Spinal cord (tissue), 10 donors: ENCODE measurements around the gene VSTM2B. TPM values are rescaled to one million over a fixed set of nuclear protein-coding genes. Genes with fewer than 3 reads are reported as not detected.
A peak's percentile ranks its signal among the peaks of the same experiment; 100 is the strongest.

Source experiments
- DNase-seq, 6 donors: peaks; one replicate each; pipeline versions ENCODE4 v3.0.0 to v3.0.0-alpha.2; 2013 to 2015; ENCODE audit warnings: low spot score in 6 of 6, low read depth in 4 of 6
- H3K27ac ChIP-seq: one replicate; pipeline ENCODE4 v1.5.1; 2013; ENCODE audit warnings: low read depth, low read length, control low read depth
- H3K27me3 ChIP-seq: one replicate; pipeline ENCODE4 v1.6.1; 2013; ENCODE audit warnings: low read length; ENCODE audit not compliant: control insufficient read depth, insufficient read depth
- H3K36me3 ChIP-seq: one replicate; pipeline ENCODE4 v1.6.1; 2013; ENCODE audit warnings: low read length; ENCODE audit not compliant: control insufficient read depth, insufficient read depth
- H3K4me1 ChIP-seq: one replicate; pipeline ENCODE4 v1.6.1; 2013; ENCODE audit warnings: low read length; ENCODE audit not compliant: control insufficient read depth, insufficient read depth
- H3K4me3 ChIP-seq: one replicate; pipeline ENCODE4 v1.5.1; 2013; ENCODE audit warnings: low read depth, low read length, control low read depth
- H3K9me3 ChIP-seq: one replicate; pipeline ENCODE4 v1.6.1; 2013; ENCODE audit warnings: low read length; ENCODE audit not compliant: control insufficient read depth, insufficient read depth
- WGBS: methylation state at CpG from one replicate; pipeline ENCODE4 v1.1.5; 2013; ENCODE audit warnings: missing lambda C conversion rate; ENCODE audit not compliant: insufficient coverage; 5-methylcytosine and 5-hydroxymethylcytosine counted together
- polyA plus RNA-seq, 2 donors: library from polyadenylated mRNA; unstranded; fragments of 120-200 nt; gene quantifications; one replicate each; pipeline ENCODE4 v1.2.1, GENCODE V29; 2013; ENCODE audit not compliant: insufficient read length in 2 of 2
- total RNA-seq, 2 donors: library from RNA; depleted of rRNA in 1 of 2; stranded (reverse); fragments of 120-200 nt in 1 of 2; fragments of >200 nt in 1 of 2; gene quantifications; one replicate each; pipeline versions ENCODE4 v1.2.3 to v1.2.4, GENCODE V29; 2013 to 2014
- donor health status: healthy.

Gene VSTM2B
- total and polyA plus RNA-seq, 4 donors, result 7.2 to 43.2 (median 23.1) TPM

GRCh38 chr19:29492769-29493168 is 33.0 kb upstream of the VSTM2B start:
- peaks cover 8% of the 10 kb centered on the region for H3K4me1 ChIP-seq
- H3K9me3 ChIP-seq, result no peaks in the 10 kb centered on the region
- 23% methylated on average over 6 of the region's 7 CpGs for WGBS
- peak in 2 of 6 donors; percentile 38 to 45 for DNase-seq
- H3K27me3 ChIP-seq, result no peaks in the 10 kb centered on the region
- H3K27ac ChIP-seq, result no peak overlapping the region
- H3K36me3 ChIP-seq, result no peaks in the 10 kb centered on the region
- H3K4me3 ChIP-seq, result no peak overlapping the region

GRCh38 chr19:29495091-29495490 is 30.7 kb upstream of the VSTM2B start:
- no CpG with 5 or more reads among the region's 4 CpGs for whole genome bisulfite sequencing
- Histone ChIP-seq H3K27me3 (no peaks in the 10 kb centered on the region), H3K4me1 (peaks cover 8% of the 10 kb centered on the region), H3K36me3 (no peaks in the 10 kb centered on the region), H3K9me3 (no peaks in the 10 kb centered on the region), H3K27ac (no peak overlapping the region), H3K4me3 (no peak overlapping the region)
- no peak for DNase-seq

GRCh38 chr19:29495901-29496441 is 29.8 kb upstream of the VSTM2B start:
- 95% methylated on average over 5 of the region's 5 CpGs for WGBS
- Histone ChIP-seq H3K36me3 (no peaks in the 10 kb centered on the region), H3K9me3 (no peaks in the 10 kb centered on the region), H3K4me1 (peaks cover 8% of the 10 kb centered on the region), H3K27me3 (no peaks in the 10 kb centered on the region), H3K27ac (no peak overlapping the region), H3K4me3 (no peak overlapping the region)
- no peak for DNase-seq

- Histone ChIP-seq H3K36me3 (no peaks in the 10 kb centered on the region), H3K9me3 (no peaks in the 10 kb centered on the region), H3K4me3 (no peak overlapping the region), H3K27me3 (no peaks in the 10 kb centered on the region), H3K27ac (no peak overlapping the region), H3K4me1 (peaks cover 5% of the 10 kb centered on the region)
- DNase-seq, result no peak
- 100% methylated on average over 2 of the region's 3 CpGs for whole genome bisulfite sequencing
Observed at GRCh38 chr19:29497241-29497640, 28.6 kb upstream of the VSTM2B start.

GRCh38 chr19:29497686-29498436 is 27.9 kb upstream of the VSTM2B start:
- Histone ChIP-seq H3K4me1 (peaks cover 9% of the 10 kb centered on the region), H3K4me3 (no peak overlapping the region), H3K27ac (no peak overlapping the region), H3K9me3 (no peaks in the 10 kb centered on the region), H3K27me3 (no peaks in the 10 kb centered on the region), H3K36me3 (no peaks in the 10 kb centered on the region)
- DNase-seq, result no peak
- WGBS, result 77% methylated on average over 11 of the region's 12 CpGs

GRCh38 chr19:29499261-29499920 is 26.4 kb upstream of the VSTM2B start:
- H3K4me1 ChIP-seq, result peaks cover 24% of the 10 kb centered on the region
- no peaks in the 10 kb centered on the region for H3K27me3 ChIP-seq
- 83% methylated on average over 12 of the region's 14 CpGs for WGBS
- no peaks in the 10 kb centered on the region for H3K36me3 ChIP-seq
- no peak overlapping the region for H3K4me3 ChIP-seq
- no peak for DNase-seq
- no peak overlapping the region for H3K27ac ChIP-seq
- no peaks in the 10 kb centered on the region for H3K9me3 ChIP-seq

- H3K27ac ChIP-seq, result no peak overlapping the region
- DNase-seq, result no peak
- 86% methylated on average over 12 of the region's 18 CpGs for WGBS
- H3K4me1 ChIP-seq, result peaks cover 31% of the 10 kb centered on the region
- no peak overlapping the region for H3K4me3 ChIP-seq
- H3K36me3 ChIP-seq, result no peaks in the 10 kb centered on the region
- no peaks in the 10 kb centered on the region for H3K27me3 ChIP-seq
- H3K9me3 ChIP-seq, result no peaks in the 10 kb centered on the region
Observed at GRCh38 chr19:29499921-29500590, 25.7 kb upstream of the VSTM2B start.

GRCh38 chr19:29501816-29502580 is 23.8 kb upstream of the VSTM2B start:
- WGBS, result 57% methylated on average over 6 of the region's 18 CpGs
- Histone ChIP-seq H3K9me3 (no peaks in the 10 kb centered on the region), H3K27ac (no peak overlapping the region), H3K27me3 (no peaks in the 10 kb centered on the region), H3K4me1 (peaks cover 46% of the 10 kb centered on the region), H3K4me3 (no peak overlapping the region), H3K36me3 (peaks cover 1% of the 10 kb centered on the region)
- DNase-seq, result no peak

GRCh38 chr19:29502581-29502850 is 23.3 kb upstream of the VSTM2B start:
- peaks cover 46% of the 10 kb centered on the region for H3K4me1 ChIP-seq
- no peaks in the 10 kb centered on the region for H3K27me3 ChIP-seq
- 93% methylated on average over 3 of the region's 3 CpGs for WGBS
- no peaks in the 10 kb centered on the region for H3K9me3 ChIP-seq
- H3K4me3 ChIP-seq, result no peak overlapping the region
- H3K36me3 ChIP-seq, result peaks cover 2% of the 10 kb centered on the region
- DNase-seq, result no peak
- no peak overlapping the region for H3K27ac ChIP-seq
